ENCODE results near the gene TUBB4A. TPM values are rescaled to one million over a fixed set of nuclear protein-coding genes. Genes with fewer than 3 reads are reported as not detected.

The TUBB4A gene
- total and polyA plus RNA-seq, 2 experiments from 2014 or later: 4.4 to 7.3 TPM

DNA sequence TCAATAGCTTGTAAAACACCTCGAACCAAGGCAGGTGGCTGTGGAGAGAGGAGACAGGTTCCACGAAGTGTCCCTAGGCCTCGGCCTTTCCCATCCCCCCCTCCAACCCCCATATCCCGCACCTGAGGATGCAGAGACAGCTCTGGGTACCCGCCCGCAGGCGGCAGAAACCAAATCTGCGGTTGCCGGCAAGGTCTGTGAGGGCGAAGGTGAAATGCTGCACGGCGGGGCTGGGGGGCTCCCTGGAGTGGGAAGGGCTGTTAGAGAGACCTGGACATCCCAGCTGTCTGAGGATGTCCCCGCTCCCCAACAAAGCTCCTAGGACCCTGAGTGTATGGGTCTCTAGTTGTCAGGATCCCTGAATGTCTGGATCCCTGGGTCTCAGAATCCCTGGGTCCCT, 23.3 kb downstream of the TUBB4A start:
- Histone ChIP-seq H3K4me2 (no peak overlapping the region), H4K20me1 (ENCODE audit: insufficient read depth, poor library complexity, severe bottlenecking) (no peaks in the 10 kb centered on the region), H3K27me3 (no peaks in the 10 kb centered on the region), H2AFZ (no peak overlapping the region), H3K79me2 (no peaks in the 10 kb centered on the region), H3K36me3 (replicated peaks; ENCODE audit: insufficient read depth, low read depth) (no peaks in the 10 kb centered on the region), H3K4me3 (no peak overlapping the region), H3K9me3 (ENCODE audit: low read depth) (no peaks in the 10 kb centered on the region), H3K9me2 (replicated peaks; ENCODE audit: insufficient read depth) (no peaks in the 10 kb centered on the region), H3K4me1 (ENCODE audit: insufficient read depth) (peaks cover 7% of the 10 kb centered on the region), H3K27ac (no peak overlapping the region)
- TF ChIP-seq EZH2 (IDR thresholded peaks at IDR 0.05; ENCODE audit: borderline replicate concordance) (no peak), EZH2phosphoT487 (IDR thresholded peaks at IDR 0.05; ENCODE audit: low read depth, severe bottlenecking, unreplicated experiment) (no peak)
- TF ChIP-seq, protein P1, sequence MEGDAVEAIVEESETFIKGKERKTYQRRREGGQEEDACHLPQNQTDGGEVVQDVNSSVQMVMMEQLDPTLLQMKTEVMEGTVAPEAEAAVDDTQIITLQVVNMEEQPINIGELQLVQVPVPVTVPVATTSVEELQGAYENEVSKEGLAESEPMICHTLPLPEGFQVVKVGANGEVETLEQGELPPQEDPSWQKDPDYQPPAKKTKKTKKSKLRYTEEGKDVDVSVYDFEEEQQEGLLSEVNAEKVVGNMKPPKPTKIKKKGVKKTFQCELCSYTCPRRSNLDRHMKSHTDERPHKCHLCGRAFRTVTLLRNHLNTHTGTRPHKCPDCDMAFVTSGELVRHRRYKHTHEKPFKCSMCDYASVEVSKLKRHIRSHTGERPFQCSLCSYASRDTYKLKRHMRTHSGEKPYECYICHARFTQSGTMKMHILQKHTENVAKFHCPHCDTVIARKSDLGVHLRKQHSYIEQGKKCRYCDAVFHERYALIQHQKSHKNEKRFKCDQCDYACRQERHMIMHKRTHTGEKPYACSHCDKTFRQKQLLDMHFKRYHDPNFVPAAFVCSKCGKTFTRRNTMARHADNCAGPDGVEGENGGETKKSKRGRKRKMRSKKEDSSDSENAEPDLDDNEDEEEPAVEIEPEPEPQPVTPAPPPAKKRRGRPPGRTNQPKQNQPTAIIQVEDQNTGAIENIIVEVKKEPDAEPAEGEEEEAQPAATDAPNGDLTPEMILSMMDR (IDR thresholded peaks at IDR 0.05; ENCODE audit: poor library complexity): no peak
- 93% methylated on average over 10 of the region's 13 CpGs for WGBS (ENCODE audit: low lambda C conversion rate, missing lambda C conversion rate)
- DNase-seq (ENCODE audit: low spot score): no peak

DNA sequence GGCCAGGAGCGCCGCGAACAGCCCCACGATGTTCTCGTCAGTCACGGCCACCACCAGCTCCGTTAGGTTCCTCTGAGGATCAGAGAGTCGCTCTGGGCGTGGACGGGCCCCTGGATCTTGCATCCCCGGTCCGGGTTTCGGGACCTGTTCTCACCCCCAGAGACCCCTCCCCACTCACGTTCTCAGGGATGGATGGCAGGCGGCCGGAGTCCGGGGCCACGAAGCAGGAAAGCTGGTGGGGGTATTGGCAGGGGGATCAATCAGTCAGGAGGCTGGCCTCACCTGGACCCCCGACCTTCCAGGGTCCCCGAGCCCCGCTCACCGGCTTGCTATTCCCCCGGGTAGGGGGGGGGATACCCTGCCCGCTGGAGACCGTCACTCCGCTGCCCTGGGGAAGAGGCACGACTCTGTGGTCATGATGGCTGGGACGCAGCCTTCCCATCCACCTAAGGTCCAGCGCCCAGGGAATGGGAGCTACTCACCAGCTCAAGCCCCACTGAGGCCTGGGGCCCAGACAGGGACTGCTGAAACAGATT, 25.1 kb downstream of the TUBB4A start:
- H2AFZ ChIP-seq: no peak overlapping the region
- no peaks in the 10 kb centered on the region for H3K36me3 ChIP-seq (replicated peaks; ENCODE audit: insufficient read depth, low read depth)
- 28% methylated on average over 29 of the region's 29 CpGs for WGBS (ENCODE audit: low lambda C conversion rate, missing lambda C conversion rate)
- H4K20me1 ChIP-seq (ENCODE audit: insufficient read depth, poor library complexity, severe bottlenecking): no peaks in the 10 kb centered on the region
- no peak overlapping the region for H3K4me3 ChIP-seq
- H3K27ac ChIP-seq: no peak overlapping the region
- H3K79me2 ChIP-seq: no peaks in the 10 kb centered on the region
- TF ChIP-seq, protein P1 (IDR thresholded peaks at IDR 0.05; ENCODE audit: poor library complexity): no peak
- no peak for TF ChIP-seq EZH2phosphoT487 (IDR thresholded peaks at IDR 0.05; ENCODE audit: low read depth, severe bottlenecking, unreplicated experiment)
- no peaks in the 10 kb centered on the region for H3K27me3 ChIP-seq
- H3K9me2 ChIP-seq (replicated peaks; ENCODE audit: insufficient read depth): no peaks in the 10 kb centered on the region
- peak overlapping the region; percentile 80 for H3K4me2 ChIP-seq
- H3K4me1 ChIP-seq (ENCODE audit: insufficient read depth): peaks cover 7% of the 10 kb centered on the region
- no peaks in the 10 kb centered on the region for H3K9me3 ChIP-seq (ENCODE audit: low read depth)
- no peak for DNase-seq (ENCODE audit: low spot score)

DNA sequence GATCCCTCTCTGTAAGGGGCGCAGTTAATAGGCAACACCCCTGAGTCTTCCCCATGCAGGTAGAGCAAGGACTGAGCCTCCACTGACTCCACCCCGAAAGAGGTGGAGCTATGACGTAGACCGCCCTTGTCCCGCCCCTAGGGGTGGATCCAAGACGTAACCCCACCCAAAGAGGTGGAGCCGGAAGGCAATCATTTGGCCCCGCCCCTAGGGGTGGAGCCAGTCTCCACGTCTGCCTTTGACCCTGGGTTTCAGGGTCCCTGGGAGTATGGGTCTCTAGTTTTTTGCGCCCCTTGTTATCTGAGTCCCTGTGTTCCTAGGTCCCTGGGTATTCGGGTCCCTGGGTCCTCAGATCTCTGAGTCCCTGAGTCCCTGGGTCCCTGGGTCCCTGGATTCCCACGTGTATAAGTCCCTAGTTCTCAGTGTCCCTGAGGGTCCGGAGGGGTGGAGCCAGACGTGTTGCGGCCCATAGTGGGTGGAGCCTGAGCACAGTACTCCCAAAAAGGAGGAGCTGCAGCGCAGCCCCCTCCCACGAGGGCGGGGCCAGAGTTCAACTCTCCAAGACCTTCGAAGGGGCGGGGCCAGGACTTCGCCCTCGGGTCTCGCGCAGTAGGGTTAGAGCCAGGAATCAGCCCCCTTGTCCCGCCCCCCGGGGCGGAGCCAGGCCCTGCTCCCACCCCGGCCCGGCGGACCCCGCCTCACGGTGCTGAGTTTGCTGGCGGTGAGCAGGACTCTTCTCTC, 25.8 kb downstream of the TUBB4A start:
- 3% methylated on average over 21 of the region's 33 CpGs for WGBS (ENCODE audit: low lambda C conversion rate, missing lambda C conversion rate)
- Histone ChIP-seq H3K79me2 (no peaks in the 10 kb centered on the region), H3K4me1 (ENCODE audit: insufficient read depth) (peaks cover 7% of the 10 kb centered on the region), H3K4me3 (no peak overlapping the region), H3K4me2 (peak overlapping the region; percentile 80), H3K27ac (no peak overlapping the region), H3K9me2 (replicated peaks; ENCODE audit: insufficient read depth) (no peaks in the 10 kb centered on the region), H3K27me3 (no peaks in the 10 kb centered on the region), H4K20me1 (ENCODE audit: insufficient read depth, poor library complexity, severe bottlenecking) (no peaks in the 10 kb centered on the region), H3K9me3 (ENCODE audit: low read depth) (no peaks in the 10 kb centered on the region), H2AFZ (peak overlapping the region; percentile 52), H3K36me3 (replicated peaks; ENCODE audit: insufficient read depth, low read depth) (no peaks in the 10 kb centered on the region)
- DNase-seq (ENCODE audit: low spot score): peak; percentile 96
- TF ChIP-seq EZH2phosphoT487 (IDR thresholded peaks at IDR 0.05; ENCODE audit: low read depth, severe bottlenecking, unreplicated experiment): no peak
- TF ChIP-seq, protein P1 (IDR thresholded peaks at IDR 0.05; ENCODE audit: poor library complexity): no peak
- TF ChIP-seq EZH2 (IDR thresholded peaks at IDR 0.05; ENCODE audit: borderline replicate concordance): no peak
